ENCODE measurements around the gene ACLY. TPM values are rescaled to one million over a fixed set of nuclear protein-coding genes. Genes with fewer than 3 reads are reported as not detected.

ACLY gene
- total and polyA plus RNA-seq, 2 of the 13 experiments (the other 11 are each of a cell fraction or from before 2014, with no cell fraction given) = 111 to 218 TPM

- TF ChIP-seq, protein P1, sequence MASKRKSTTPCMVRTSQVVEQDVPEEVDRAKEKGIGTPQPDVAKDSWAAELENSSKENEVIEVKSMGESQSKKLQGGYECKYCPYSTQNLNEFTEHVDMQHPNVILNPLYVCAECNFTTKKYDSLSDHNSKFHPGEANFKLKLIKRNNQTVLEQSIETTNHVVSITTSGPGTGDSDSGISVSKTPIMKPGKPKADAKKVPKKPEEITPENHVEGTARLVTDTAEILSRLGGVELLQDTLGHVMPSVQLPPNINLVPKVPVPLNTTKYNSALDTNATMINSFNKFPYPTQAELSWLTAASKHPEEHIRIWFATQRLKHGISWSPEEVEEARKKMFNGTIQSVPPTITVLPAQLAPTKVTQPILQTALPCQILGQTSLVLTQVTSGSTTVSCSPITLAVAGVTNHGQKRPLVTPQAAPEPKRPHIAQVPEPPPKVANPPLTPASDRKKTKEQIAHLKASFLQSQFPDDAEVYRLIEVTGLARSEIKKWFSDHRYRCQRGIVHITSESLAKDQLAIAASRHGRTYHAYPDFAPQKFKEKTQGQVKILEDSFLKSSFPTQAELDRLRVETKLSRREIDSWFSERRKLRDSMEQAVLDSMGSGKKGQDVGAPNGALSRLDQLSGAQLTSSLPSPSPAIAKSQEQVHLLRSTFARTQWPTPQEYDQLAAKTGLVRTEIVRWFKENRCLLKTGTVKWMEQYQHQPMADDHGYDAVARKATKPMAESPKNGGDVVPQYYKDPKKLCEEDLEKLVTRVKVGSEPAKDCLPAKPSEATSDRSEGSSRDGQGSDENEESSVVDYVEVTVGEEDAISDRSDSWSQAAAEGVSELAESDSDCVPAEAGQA (IDR thresholded peaks at IDR 0.05; ENCODE audit: low read depth) = peak; percentile 32; the same call in 1 of the 2 replicates
- TF ChIP-seq, protein P1 (CRISPR knock-in tag; IDR thresholded peaks at IDR 0.05; ENCODE audit: borderline replicate concordance) = no peak
- TF ChIP-seq LCORL (IDR thresholded peaks at IDR 0.05) (no peak), LCORL (CRISPR knock-in tag; IDR thresholded peaks at IDR 0.05) (peak; percentile 82), ZNF784 (CRISPR knock-in tag; IDR thresholded peaks at IDR 0.05; ENCODE audit: borderline replicate concordance) (peak; percentile 89), STAT5B (CRISPR knock-in tag; IDR thresholded peaks at IDR 0.05) (no peak), GZF1 (CRISPR knock-in tag; IDR thresholded peaks at IDR 0.05) (no peak), ZNF770 (CRISPR knock-in tag; IDR thresholded peaks at IDR 0.05) (peak; percentile 89), MZF1 (CRISPR knock-in tag; IDR thresholded peaks at IDR 0.05; ENCODE audit: borderline replicate concordance) (no peak), ZNF839 (CRISPR knock-in tag; IDR thresholded peaks at IDR 0.05; ENCODE audit: borderline replicate concordance) (no peak), ZNF841 (CRISPR knock-in tag; IDR thresholded peaks at IDR 0.05; ENCODE audit: borderline replicate concordance) (no peak), POGZ (CRISPR knock-in tag; IDR thresholded peaks at IDR 0.05) (peak; percentile 77), ZNF577 (CRISPR knock-in tag; IDR thresholded peaks at IDR 0.05; ENCODE audit: borderline replicate concordance, low read depth) (no peak), SOX13 (IDR thresholded peaks at IDR 0.05) (no peak), SOX13 (CRISPR knock-in tag; conservative IDR thresholded peaks at IDR 0.05 in 1 of 2, IDR thresholded peaks at IDR 0.05 in 1 of 2) (peak in 1 of 2 experiments; percentile 66; a peak in 1 of 4 replicates), DNMT3B (CRISPR knock-in tag; conservative IDR thresholded peaks at IDR 0.05) (no peak), WIZ (CRISPR knock-in tag; IDR thresholded peaks at IDR 0.05) (no peak), NFKB2 (CRISPR knock-in tag; IDR thresholded peaks at IDR 0.05; ENCODE audit: borderline replicate concordance) (peak; percentile 76; the same call in 1 of the 2 replicates), ZNF207 (IDR thresholded peaks at IDR 0.05; ENCODE audit: borderline replicate concordance) (no peak)
- TF ChIP-seq, protein P2, sequence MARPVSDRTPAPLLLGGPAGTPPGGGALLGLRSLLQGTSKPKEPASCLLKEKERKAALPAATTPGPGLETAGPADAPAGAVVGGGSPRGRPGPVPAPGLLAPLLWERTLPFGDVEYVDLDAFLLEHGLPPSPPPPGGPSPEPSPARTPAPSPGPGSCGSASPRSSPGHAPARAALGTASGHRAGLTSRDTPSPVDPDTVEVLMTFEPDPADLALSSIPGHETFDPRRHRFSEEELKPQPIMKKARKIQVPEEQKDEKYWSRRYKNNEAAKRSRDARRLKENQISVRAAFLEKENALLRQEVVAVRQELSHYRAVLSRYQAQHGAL (CRISPR knock-in tag; IDR thresholded peaks at IDR 0.05; ENCODE audit: not compliant biosample characterization) = no peak
These were observed 10.9 kb downstream of the ACLY start (continued) for GRCh38 chr17:41907633-41908539.

All from HepG2 (cell line).